ENCODE data around the gene DGUOK.

The DGUOK gene

GRCh38 chr2:74001781-74002504 is 75.3 kb downstream of the DGUOK start:
- no peak for DNase-seq

DNA sequence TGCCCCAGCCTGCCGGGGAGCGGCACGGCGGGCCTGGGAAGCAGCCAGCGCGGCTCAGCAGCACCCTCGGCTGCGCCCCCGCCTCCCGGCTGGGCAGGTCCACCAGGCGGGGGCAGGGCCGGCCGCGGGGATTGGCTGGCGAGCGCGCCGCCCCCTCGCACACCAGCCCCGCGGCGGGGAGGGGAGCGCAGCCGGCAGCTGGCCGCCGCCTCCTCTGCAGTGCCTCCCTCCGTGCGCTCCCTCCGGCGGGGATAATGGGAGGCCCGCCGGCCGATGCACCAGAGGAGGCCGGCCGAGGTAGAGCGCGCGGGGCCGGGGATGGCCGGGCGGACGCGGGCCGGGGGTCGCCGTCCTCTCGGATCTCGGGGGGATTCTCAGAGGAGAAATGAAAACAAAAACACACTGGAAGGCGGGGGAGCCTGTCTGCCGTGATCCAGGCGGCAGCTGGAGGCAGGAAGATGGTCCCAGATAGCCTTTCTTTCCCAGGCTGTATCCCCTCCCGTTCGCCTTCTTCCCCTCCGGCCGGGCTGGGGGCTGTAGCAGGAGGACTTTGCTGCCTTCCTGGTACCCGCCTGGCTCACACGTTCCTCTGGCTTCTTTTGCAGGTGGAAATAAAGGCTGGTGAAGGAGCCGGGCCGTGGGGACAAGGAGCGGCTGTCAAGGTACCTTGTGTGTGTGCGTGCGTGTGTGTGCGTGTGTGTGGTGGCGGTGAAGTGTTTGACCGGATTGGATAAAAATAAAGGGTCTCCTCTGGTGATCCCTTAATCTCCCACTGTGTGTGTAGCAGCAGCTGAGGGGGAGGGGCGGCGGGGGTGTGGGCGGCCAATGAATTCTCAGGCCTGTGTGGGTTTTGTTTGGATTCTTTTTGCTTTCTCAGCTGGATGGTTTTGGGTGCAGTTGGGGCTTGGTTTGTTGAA is 76.1 kb downstream of the DGUOK start:
- peak; percentile 52 for DNase-seq

- DNase-seq, result peak; percentile 24
These were observed 77.0 kb downstream of the DGUOK start for GRCh38 chr2:74003494-74004211.

DNA sequence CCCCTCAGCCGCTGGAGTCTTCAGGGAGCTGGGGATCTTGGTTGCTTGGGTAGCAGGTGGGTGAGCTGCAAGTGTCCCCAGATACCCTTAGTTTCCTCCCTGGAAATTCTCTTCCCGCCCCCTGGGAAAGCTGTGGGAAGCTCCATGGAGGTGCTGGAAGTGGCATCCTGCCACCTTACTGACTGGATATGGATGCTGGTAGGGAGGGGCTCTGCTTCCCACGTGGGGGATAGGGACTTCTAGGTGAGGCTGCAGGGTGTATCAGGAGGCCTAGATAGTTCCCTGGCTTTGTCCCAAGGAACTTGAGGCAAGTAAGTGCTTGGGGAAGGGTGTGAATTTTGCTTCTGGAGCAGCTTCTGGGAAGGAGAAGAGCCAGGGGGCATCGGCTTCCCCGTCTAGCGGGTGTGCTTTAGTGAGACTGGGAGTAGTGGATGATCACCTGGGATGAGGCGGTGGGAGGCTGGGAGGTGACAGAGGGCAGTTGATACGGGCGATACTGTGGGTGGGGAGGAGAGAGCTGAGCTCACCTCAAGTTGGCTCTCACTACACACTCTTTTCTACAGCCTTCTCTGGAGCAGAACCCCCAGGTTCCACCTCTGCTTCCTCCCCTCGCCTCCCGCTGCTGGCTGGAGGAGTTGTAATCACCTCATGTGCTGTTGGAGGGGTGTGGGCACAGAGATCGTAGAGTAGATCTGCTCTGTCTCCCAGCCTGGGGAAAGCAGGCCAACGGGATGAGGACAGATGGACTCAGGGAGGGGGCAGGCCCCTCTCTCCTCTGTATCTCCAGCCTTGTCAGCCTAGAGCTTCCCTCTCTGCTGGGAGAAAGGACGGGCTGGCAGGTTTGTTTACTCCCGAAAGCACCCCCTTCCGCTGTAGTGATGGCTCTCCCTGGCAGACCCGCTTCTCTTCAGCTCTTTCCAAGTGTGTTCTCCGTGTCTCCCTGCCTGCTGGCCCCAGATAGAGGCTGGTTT is 77.8 kb downstream of the DGUOK start:
- DNase-seq, result no peak

GRCh38 chr2:74005786-74006185 is 79.1 kb downstream of the DGUOK start:
- DNase-seq, result peak; percentile 21

DNA sequence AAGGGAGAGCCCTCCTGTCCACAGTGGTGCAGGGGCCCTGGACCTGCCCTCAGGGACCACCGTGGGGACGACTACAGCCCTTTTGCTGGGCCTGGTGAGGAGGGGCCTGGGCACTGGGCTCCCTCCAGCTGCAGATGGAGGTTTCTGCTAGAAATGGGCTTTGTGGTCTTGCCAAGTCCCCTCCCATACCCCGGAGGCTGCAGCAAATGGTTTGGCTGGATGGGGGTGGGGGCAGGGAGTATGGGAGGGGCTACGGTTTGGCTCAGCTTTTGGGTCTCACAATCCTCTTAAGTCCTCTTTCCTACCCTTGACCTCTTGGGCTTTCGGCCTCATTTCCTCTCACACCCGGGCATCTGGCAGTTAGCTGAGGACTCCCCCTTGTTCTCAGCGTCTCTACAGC is 79.8 kb downstream of the DGUOK start:
- DNase-seq, result no peak

- DNase-seq, result no peak
These were observed 80.4 kb downstream of the DGUOK start for GRCh38 chr2:74007121-74007520.

DNA sequence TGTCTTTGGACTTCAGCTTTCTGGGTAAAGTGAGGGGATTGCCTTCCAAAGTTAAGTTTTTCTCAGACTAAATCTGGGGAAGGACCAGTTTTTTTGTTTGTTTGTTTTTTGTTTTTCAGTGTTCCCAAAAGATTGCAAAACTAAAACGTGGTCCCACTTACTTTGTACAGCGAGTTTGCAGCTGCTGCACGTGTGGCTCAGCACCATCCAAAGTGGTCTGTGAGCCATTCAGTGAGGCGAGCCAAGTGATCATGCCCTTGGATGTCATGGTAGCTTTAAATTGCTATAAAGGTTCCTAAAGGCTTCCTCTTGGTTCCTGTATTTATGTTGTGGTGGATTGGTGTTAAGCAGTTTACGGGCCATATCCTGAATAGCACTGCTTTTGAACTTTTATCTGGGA is 81.0 kb downstream of the DGUOK start:
- DNase-seq, result no peak

Data from DMS79 (cell line).